ENCODE data around the gene PLA2G4A.

PLA2G4A gene

GRCh38 chr1:186873687-186874086, 44.9 kb downstream of the PLA2G4A start:
- Histone ChIP-seq H3K27ac (ENCODE audit: low read depth, low read length) (peak overlapping the region; percentile 12), H3K4me3 (ENCODE audit: low read depth, low read length) (no peak overlapping the region), H3K9me3 (ENCODE audit: control insufficient read depth, insufficient read depth, low read length) (no peaks in the 10 kb centered on the region), H3K4me1 (ENCODE audit: control insufficient read depth, insufficient read depth, low read length) (peaks cover 22% of the 10 kb centered on the region), H3K36me3 (ENCODE audit: control insufficient read depth, insufficient read depth, low read length) (no peaks in the 10 kb centered on the region), H3K9ac (ENCODE audit: low read depth, low read length) (no peak overlapping the region), H3K27me3 (ENCODE audit: control insufficient read depth, insufficient read depth, low read length) (no peaks in the 10 kb centered on the region)

- H3K36me3 ChIP-seq (ENCODE audit: control insufficient read depth, insufficient read depth, low read length): no peaks in the 10 kb centered on the region
- H3K4me3 ChIP-seq (ENCODE audit: low read depth, low read length): no peak overlapping the region
- H3K9ac ChIP-seq (ENCODE audit: low read depth, low read length): no peak overlapping the region
- peaks cover 22% of the 10 kb centered on the region for H3K4me1 ChIP-seq (ENCODE audit: control insufficient read depth, insufficient read depth, low read length)
- H3K27ac ChIP-seq (ENCODE audit: low read depth, low read length): no peak overlapping the region
- no peaks in the 10 kb centered on the region for H3K27me3 ChIP-seq (ENCODE audit: control insufficient read depth, insufficient read depth, low read length)
- H3K9me3 ChIP-seq (ENCODE audit: control insufficient read depth, insufficient read depth, low read length): no peaks in the 10 kb centered on the region
Measured at GRCh38 chr1:186875896-186876835, 47.4 kb downstream of the PLA2G4A start.

GRCh38 chr1:186878356-186878755, 49.6 kb downstream of the PLA2G4A start:
- Histone ChIP-seq H3K36me3 (ENCODE audit: control insufficient read depth, insufficient read depth, low read length) (no peaks in the 10 kb centered on the region), H3K4me3 (ENCODE audit: low read depth, low read length) (no peak overlapping the region), H3K9me3 (ENCODE audit: control insufficient read depth, insufficient read depth, low read length) (no peaks in the 10 kb centered on the region), H3K27ac (ENCODE audit: low read depth, low read length) (no peak overlapping the region), H3K9ac (ENCODE audit: low read depth, low read length) (no peak overlapping the region), H3K4me1 (ENCODE audit: control insufficient read depth, insufficient read depth, low read length) (peaks cover 22% of the 10 kb centered on the region; the same call in 1 of the 2 replicates), H3K27me3 (ENCODE audit: control insufficient read depth, insufficient read depth, low read length) (no peaks in the 10 kb centered on the region)

- Histone ChIP-seq H3K4me1 (ENCODE audit: control insufficient read depth, insufficient read depth, low read length) (peaks cover 12% of the 10 kb centered on the region; the same call in 1 of the 2 replicates), H3K9me3 (ENCODE audit: control insufficient read depth, insufficient read depth, low read length) (no peaks in the 10 kb centered on the region), H3K9ac (ENCODE audit: low read depth, low read length) (no peak overlapping the region), H3K27me3 (ENCODE audit: control insufficient read depth, insufficient read depth, low read length) (no peaks in the 10 kb centered on the region), H3K27ac (ENCODE audit: low read depth, low read length) (no peak overlapping the region), H3K36me3 (ENCODE audit: control insufficient read depth, insufficient read depth, low read length) (no peaks in the 10 kb centered on the region), H3K4me3 (ENCODE audit: low read depth, low read length) (no peak overlapping the region)
Measured at GRCh38 chr1:186880982-186881381, 52.2 kb downstream of the PLA2G4A start.

- Histone ChIP-seq H3K27ac (ENCODE audit: low read depth, low read length) (no peak overlapping the region), H3K4me1 (ENCODE audit: control insufficient read depth, insufficient read depth, low read length) (peaks cover 12% of the 10 kb centered on the region; the same call in 1 of the 2 replicates), H3K27me3 (ENCODE audit: control insufficient read depth, insufficient read depth, low read length) (no peaks in the 10 kb centered on the region), H3K4me3 (ENCODE audit: low read depth, low read length) (no peak overlapping the region), H3K36me3 (ENCODE audit: control insufficient read depth, insufficient read depth, low read length) (no peaks in the 10 kb centered on the region), H3K9me3 (ENCODE audit: control insufficient read depth, insufficient read depth, low read length) (no peaks in the 10 kb centered on the region), H3K9ac (ENCODE audit: low read depth, low read length) (no peak overlapping the region)
Measured at GRCh38 chr1:186882372-186883134, 53.8 kb downstream of the PLA2G4A start.

GRCh38 chr1:186884251-186884650, 55.5 kb downstream of the PLA2G4A start:
- Histone ChIP-seq H3K4me3 (ENCODE audit: low read depth, low read length) (no peak overlapping the region), H3K27ac (ENCODE audit: low read depth, low read length) (no peak overlapping the region), H3K9me3 (ENCODE audit: control insufficient read depth, insufficient read depth, low read length) (no peaks in the 10 kb centered on the region), H3K9ac (ENCODE audit: low read depth, low read length) (no peak overlapping the region), H3K27me3 (ENCODE audit: control insufficient read depth, insufficient read depth, low read length) (no peaks in the 10 kb centered on the region), H3K36me3 (ENCODE audit: control insufficient read depth, insufficient read depth, low read length) (no peaks in the 10 kb centered on the region), H3K4me1 (ENCODE audit: control insufficient read depth, insufficient read depth, low read length) (peaks cover 12% of the 10 kb centered on the region; the same call in 1 of the 2 replicates)

- H3K9me3 ChIP-seq (ENCODE audit: control insufficient read depth, insufficient read depth, low read length): no peaks in the 10 kb centered on the region
- no peak overlapping the region for H3K9ac ChIP-seq (ENCODE audit: low read depth, low read length)
- H3K27me3 ChIP-seq (ENCODE audit: control insufficient read depth, insufficient read depth, low read length): no peaks in the 10 kb centered on the region
- no peak overlapping the region for H3K4me3 ChIP-seq (ENCODE audit: low read depth, low read length)
- no peaks in the 10 kb centered on the region for H3K36me3 ChIP-seq (ENCODE audit: control insufficient read depth, insufficient read depth, low read length)
- H3K4me1 ChIP-seq (ENCODE audit: control insufficient read depth, insufficient read depth, low read length): peaks cover 11% of the 10 kb centered on the region; the same call in 1 of the 2 replicates
- no peak overlapping the region for H3K27ac ChIP-seq (ENCODE audit: low read depth, low read length)
Measured at GRCh38 chr1:186887203-186887602, 58.5 kb downstream of the PLA2G4A start.

DNA sequence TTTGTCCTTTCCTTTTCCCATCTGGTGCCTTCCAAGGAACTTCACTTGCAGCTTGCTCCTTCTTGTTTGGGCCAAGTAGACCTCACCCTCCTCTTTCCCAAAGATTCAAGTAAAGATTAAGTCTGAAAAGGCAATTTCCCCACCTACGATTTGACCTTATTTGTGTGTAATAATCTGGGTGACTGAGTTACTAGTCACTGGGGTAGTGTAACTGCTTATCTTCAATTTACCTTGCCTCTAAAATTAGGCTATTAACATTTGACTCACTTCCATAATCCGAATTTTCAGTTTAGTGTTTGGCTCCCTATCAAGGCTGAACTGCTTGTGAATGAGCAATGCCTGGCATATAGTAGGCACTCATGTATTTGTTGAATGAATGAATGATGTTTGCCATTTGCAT, 59.6 kb downstream of the PLA2G4A start:
- peaks cover under 1% of the 10 kb centered on the region; the same call in 1 of the 2 replicates for H3K4me1 ChIP-seq (ENCODE audit: control insufficient read depth, insufficient read depth, low read length)
- H3K36me3 ChIP-seq (ENCODE audit: control insufficient read depth, insufficient read depth, low read length): no peaks in the 10 kb centered on the region
- H3K4me3 ChIP-seq (ENCODE audit: low read depth, low read length): no peak overlapping the region
- H3K27ac ChIP-seq (ENCODE audit: low read depth, low read length): no peak overlapping the region
- H3K27me3 ChIP-seq (ENCODE audit: control insufficient read depth, insufficient read depth, low read length): no peaks in the 10 kb centered on the region
- H3K9me3 ChIP-seq (ENCODE audit: control insufficient read depth, insufficient read depth, low read length): no peaks in the 10 kb centered on the region
- H3K9ac ChIP-seq (ENCODE audit: low read depth, low read length): no peak overlapping the region

DNA sequence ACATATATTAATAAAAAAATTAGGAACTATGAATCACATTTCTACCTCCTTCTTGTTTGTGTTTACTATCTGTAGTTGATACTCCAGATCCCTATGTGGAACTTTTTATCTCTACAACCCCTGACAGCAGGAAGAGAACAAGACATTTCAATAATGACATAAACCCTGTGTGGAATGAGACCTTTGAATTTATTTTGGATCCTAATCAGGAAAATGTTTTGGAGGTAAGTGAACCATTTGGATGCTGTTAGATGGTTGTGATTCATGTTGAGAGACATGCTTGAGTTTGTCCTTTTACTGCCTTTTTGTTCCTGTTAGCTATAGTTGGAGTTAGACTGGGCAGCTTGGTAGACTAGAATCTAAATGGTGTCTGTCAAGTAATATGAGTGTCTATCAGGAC, 64.2 kb downstream of the PLA2G4A start:
- Histone ChIP-seq H3K27ac (ENCODE audit: low read depth, low read length) (no peak overlapping the region), H3K36me3 (ENCODE audit: control insufficient read depth, insufficient read depth, low read length) (no peaks in the 10 kb centered on the region), H3K9ac (ENCODE audit: low read depth, low read length) (no peak overlapping the region), H3K27me3 (ENCODE audit: control insufficient read depth, insufficient read depth, low read length) (no peaks in the 10 kb centered on the region), H3K4me3 (ENCODE audit: low read depth, low read length) (no peak overlapping the region), H3K4me1 (ENCODE audit: control insufficient read depth, insufficient read depth, low read length) (no peaks in the 10 kb centered on the region), H3K9me3 (ENCODE audit: control insufficient read depth, insufficient read depth, low read length) (no peaks in the 10 kb centered on the region)

DNA sequence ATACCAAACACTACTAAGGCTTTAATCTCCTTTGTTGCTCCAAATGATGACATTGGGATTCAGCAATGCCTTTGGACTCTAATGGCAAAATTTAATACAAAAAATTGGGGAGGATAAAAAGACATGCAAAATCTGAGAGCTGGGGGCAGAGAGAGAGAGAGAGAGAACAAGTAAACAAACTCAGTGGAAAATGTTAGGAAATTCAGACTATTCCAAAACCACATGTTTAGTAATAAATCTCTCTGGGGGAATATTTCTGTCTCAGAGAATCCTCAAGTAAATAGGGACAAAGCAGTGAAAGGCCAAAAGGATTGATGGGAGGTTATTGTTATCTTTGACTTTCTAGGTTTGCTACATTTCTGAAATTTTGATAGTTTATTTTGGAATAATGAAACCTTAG, 65.7 kb downstream of the PLA2G4A start:
- no peak overlapping the region for H3K9ac ChIP-seq (ENCODE audit: low read depth, low read length)
- no peaks in the 10 kb centered on the region for H3K27me3 ChIP-seq (ENCODE audit: control insufficient read depth, insufficient read depth, low read length)
- no peak overlapping the region for H3K27ac ChIP-seq (ENCODE audit: low read depth, low read length)
- no peak overlapping the region for H3K4me3 ChIP-seq (ENCODE audit: low read depth, low read length)
- no peaks in the 10 kb centered on the region for H3K36me3 ChIP-seq (ENCODE audit: control insufficient read depth, insufficient read depth, low read length)
- H3K4me1 ChIP-seq (ENCODE audit: control insufficient read depth, insufficient read depth, low read length): no peaks in the 10 kb centered on the region
- H3K9me3 ChIP-seq (ENCODE audit: control insufficient read depth, insufficient read depth, low read length): no peaks in the 10 kb centered on the region

- no peaks in the 10 kb centered on the region for H3K36me3 ChIP-seq (ENCODE audit: control insufficient read depth, insufficient read depth, low read length)
- no peaks in the 10 kb centered on the region for H3K27me3 ChIP-seq (ENCODE audit: control insufficient read depth, insufficient read depth, low read length)
- no peak overlapping the region for H3K4me3 ChIP-seq (ENCODE audit: low read depth, low read length)
- no peak overlapping the region for H3K9ac ChIP-seq (ENCODE audit: low read depth, low read length)
- no peaks in the 10 kb centered on the region for H3K9me3 ChIP-seq (ENCODE audit: control insufficient read depth, insufficient read depth, low read length)
- H3K4me1 ChIP-seq (ENCODE audit: control insufficient read depth, insufficient read depth, low read length): no peaks in the 10 kb centered on the region; the same call in 1 of the 2 replicates
- H3K27ac ChIP-seq (ENCODE audit: low read depth, low read length): no peak overlapping the region
Measured at GRCh38 chr1:186896211-186896610, 67.5 kb downstream of the PLA2G4A start.
